ENCODE measurements around the gene SRSF4. TPM values are rescaled to one million over a fixed set of nuclear protein-coding genes. Genes with fewer than 3 reads are reported as not detected.

SRSF4 gene
- polyA plus RNA-seq, 1 experiment = 45.6 TPM

DNA sequence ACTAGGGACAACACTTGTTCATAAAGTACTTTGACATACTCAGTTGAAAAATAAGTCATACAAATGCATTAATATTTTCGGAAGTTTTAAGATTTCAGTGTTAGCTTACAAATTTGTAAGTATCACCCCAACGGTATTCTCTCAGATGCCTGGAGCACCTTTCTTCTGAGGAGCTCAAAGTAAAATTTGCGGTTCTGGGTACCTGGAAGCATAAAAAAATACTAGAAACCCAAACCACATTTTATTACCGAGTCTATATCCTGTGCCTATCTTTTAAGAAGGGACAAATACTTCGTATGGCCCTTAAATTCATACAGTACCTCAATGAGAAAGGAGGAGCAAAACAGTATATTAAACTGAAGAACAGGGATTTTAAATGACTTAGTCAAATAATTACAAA lies 10.2 kb downstream of the SRSF4 start:
- CTCF ChIA-PET = interaction anchor here (0.6 to 2.4 kb wide), 4 partner anchors 11 to 528 kb away, joined by 4 to 8 read pairs (median 8); partner anchors contain the start of genes SRSF4, TAF12 and TMEM200B

DNA sequence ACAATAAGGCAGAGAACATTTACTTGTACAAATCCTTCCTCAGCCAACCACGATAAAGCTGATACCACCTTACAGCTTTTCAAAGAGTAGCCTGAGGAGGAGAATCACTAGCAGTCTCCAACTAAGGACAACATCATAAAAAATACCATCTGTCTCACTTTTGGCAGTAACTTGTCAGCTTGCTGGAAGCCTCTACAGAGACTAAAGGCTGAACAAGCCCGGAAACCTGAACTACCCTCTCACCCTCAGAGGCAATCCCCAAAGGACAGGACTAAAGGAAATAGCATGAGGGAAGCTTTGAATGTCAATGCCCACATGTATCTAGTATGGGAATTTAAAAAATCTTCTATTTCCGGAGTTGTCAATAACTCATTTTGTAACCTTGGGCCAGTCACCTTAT lies 10.6 kb downstream of the SRSF4 start:
- Histone ChIP-seq H3K27ac (ENCODE audit: low read depth, low read length) (no peak overlapping the region), H3K4me3 (ENCODE audit: low read depth, low read length) (no peak overlapping the region), H3K27me3 (ENCODE audit: control insufficient read depth, insufficient read depth, low read length) (no peaks in the 10 kb centered on the region), H3K9me3 (ENCODE audit: control insufficient read depth, insufficient read depth, low read length) (no peaks in the 10 kb centered on the region)
- no peak for DNase-seq (ENCODE audit: low read depth, low spot score)
- POLR2A ChIA-PET = interaction anchor here (0.7 kb wide), 1 partner anchor 11 kb away, joined by 3 read pairs; the partner anchor contains the start of gene SRSF4
- CTCF ChIA-PET = interaction anchor here (0.6 to 2.4 kb wide), 5 partner anchors 11 to 528 kb away, joined by 4 to 8 read pairs (median 7); partner anchors contain the start of genes SRSF4, TAF12 and TMEM200B
- TF ChIP-seq, protein P1, sequence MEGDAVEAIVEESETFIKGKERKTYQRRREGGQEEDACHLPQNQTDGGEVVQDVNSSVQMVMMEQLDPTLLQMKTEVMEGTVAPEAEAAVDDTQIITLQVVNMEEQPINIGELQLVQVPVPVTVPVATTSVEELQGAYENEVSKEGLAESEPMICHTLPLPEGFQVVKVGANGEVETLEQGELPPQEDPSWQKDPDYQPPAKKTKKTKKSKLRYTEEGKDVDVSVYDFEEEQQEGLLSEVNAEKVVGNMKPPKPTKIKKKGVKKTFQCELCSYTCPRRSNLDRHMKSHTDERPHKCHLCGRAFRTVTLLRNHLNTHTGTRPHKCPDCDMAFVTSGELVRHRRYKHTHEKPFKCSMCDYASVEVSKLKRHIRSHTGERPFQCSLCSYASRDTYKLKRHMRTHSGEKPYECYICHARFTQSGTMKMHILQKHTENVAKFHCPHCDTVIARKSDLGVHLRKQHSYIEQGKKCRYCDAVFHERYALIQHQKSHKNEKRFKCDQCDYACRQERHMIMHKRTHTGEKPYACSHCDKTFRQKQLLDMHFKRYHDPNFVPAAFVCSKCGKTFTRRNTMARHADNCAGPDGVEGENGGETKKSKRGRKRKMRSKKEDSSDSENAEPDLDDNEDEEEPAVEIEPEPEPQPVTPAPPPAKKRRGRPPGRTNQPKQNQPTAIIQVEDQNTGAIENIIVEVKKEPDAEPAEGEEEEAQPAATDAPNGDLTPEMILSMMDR (IDR thresholded peaks at IDR 0.05; ENCODE audit: low read depth, low read length) = no peak

More for the DNA sequence above, 10.2 kb downstream of the SRSF4 start:
- DNase-seq (ENCODE audit: low read depth, low spot score) = no peak
- Histone ChIP-seq H3K4me3 (ENCODE audit: low read depth, low read length) (no peak overlapping the region), H3K27me3 (ENCODE audit: control insufficient read depth, insufficient read depth, low read length) (no peaks in the 10 kb centered on the region), H3K9me3 (ENCODE audit: control insufficient read depth, insufficient read depth, low read length) (no peaks in the 10 kb centered on the region), H3K27ac (ENCODE audit: low read depth, low read length) (no peak overlapping the region)
- TF ChIP-seq, protein P1 (IDR thresholded peaks at IDR 0.05; ENCODE audit: low read depth, low read length) = no peak
- POLR2A ChIA-PET = interaction anchor here (0.7 kb wide), 1 partner anchor 10 kb away, joined by 3 read pairs; the partner anchor contains the start of gene SRSF4

DNA sequence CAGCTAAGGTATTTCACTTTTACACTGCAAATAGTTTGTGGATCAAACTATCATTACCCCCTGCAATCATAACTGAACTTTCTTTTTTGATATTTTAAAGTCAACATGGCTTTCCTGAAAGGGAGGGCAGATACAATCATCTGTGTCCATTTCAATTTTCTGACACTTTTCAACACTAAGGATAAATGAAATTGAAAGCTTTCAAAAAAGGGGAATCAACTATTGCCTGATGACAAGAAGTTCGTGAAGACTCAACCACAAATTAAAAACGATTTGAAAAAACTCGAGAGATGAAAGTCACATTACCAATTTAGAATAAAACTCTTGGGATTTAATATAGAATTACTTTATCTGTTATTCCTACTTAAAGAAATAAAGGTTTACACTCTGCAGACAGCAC lies 11.7 kb downstream of the SRSF4 start:
- H3K27ac ChIP-seq (ENCODE audit: low read depth, low read length) = no peak overlapping the region
- TF ChIP-seq, protein P1 (IDR thresholded peaks at IDR 0.05; ENCODE audit: low read depth, low read length) = no peak
- H3K4me3 ChIP-seq (ENCODE audit: low read depth, low read length) = no peak overlapping the region
- H3K9me3 ChIP-seq (ENCODE audit: control insufficient read depth, insufficient read depth, low read length) = no peaks in the 10 kb centered on the region
- CTCF ChIA-PET = interaction anchor here (0.5 to 2.4 kb wide), 6 partner anchors 12 to 1610 kb away, joined by 3 to 8 read pairs (median 4); partner anchors contain the start of genes SRSF4 and TMEM200B
- POLR2A ChIA-PET = no interaction called here
- H3K27me3 ChIP-seq (ENCODE audit: control insufficient read depth, insufficient read depth, low read length) = no peaks in the 10 kb centered on the region
- no peak for DNase-seq (ENCODE audit: low read depth, low spot score)

DNA sequence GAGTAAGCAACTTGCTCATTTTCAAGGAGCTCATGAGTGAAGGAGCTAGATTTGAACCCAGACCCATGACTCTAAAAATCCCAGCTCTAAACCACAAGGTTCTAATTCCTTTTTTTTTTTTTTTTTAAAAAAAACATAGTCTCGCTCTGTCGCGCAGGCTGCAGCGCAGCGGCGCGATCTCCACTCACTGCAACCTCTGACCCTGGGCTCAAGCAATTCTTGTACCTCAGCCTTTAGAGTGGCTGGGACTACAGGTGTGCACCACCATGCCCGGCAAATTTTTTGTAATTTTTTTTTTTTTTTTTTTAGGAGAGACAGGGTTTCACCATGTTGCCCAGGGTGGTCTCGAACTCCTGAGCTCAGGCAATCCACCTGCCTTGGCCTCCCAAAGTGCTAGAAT lies 13.8 kb downstream of the SRSF4 start:
- DNase-seq (ENCODE audit: low read depth, low spot score) = no peak
- H3K27me3 ChIP-seq (ENCODE audit: control insufficient read depth, insufficient read depth, low read length) = no peaks in the 10 kb centered on the region
- no peaks in the 10 kb centered on the region for H3K9me3 ChIP-seq (ENCODE audit: control insufficient read depth, insufficient read depth, low read length)
- no peak overlapping the region for H3K4me3 ChIP-seq (ENCODE audit: low read depth, low read length)
- POLR2A ChIA-PET = interaction anchor here (0.6 to 0.9 kb wide), 4 partner anchors 12 to 294 kb away, joined by 3 to 6 read pairs (median 4); partner anchors contain the start of gene SRSF4
- TF ChIP-seq, protein P1 (IDR thresholded peaks at IDR 0.05; ENCODE audit: low read depth, low read length) = no peak
- CTCF ChIA-PET = interaction anchor here (0.6 to 2.7 kb wide), 7 partner anchors 14 to 383 kb away, joined by 3 to 13 read pairs (median 5); partner anchors contain the start of gene SRSF4
- no peak overlapping the region for H3K27ac ChIP-seq (ENCODE audit: low read depth, low read length)

DNA sequence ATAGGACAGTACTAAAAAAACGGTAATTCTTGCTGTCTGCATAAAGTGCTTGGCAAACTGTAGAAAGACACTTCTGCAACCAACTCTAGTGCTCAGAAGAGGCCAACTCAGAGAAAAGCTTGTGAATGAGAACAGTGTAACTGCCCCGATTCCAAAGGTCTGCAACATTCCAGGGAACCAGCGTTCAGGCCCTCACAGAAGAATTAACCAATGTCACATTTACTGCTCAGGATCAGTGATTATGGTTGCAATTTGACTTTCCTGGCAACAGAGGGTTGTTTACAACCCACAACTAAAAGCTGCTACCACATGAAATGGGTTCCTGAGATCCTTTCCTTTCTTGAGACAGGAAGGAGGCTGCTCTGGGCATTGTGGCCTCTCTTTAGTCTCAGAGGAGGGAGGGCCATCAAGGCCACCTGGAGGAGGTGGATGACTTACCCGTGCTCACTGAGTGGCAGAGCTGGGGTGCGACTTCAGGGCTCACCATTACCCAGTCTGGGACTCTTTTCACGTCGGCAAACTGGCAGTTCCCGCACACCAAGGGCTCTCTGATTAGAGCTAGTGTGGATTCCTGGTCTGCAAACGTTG lies 15.3 kb downstream of the SRSF4 start:
- CTCF ChIA-PET = interaction anchor here (1.6 to 2.7 kb wide), 3 partner anchors 16 to 42 kb away, joined by 5 to 13 read pairs (median 5); partner anchors contain the start of gene SRSF4
- no peaks in the 10 kb centered on the region for H3K27me3 ChIP-seq (ENCODE audit: control insufficient read depth, insufficient read depth, low read length)
- H3K9me3 ChIP-seq (ENCODE audit: control insufficient read depth, insufficient read depth, low read length) = no peaks in the 10 kb centered on the region
- TF ChIP-seq, protein P1 (IDR thresholded peaks at IDR 0.05; ENCODE audit: low read depth, low read length) = no peak
- no peak overlapping the region for H3K4me3 ChIP-seq (ENCODE audit: low read depth, low read length)
- H3K27ac ChIP-seq (ENCODE audit: low read depth, low read length) = no peak overlapping the region
- no peak for DNase-seq (ENCODE audit: low read depth, low spot score)
- POLR2A ChIA-PET = no interaction called here
